MV-4-11 (cell line): ENCODE results near the gene CTIF.
A peak's percentile ranks its signal among the peaks of the same experiment; 100 is the strongest.
"Not testable (repeated sequence)": the region's sequence is repeated elsewhere in the genome, so short reads cannot be mapped to it uniquely, and the experiment has no call there.

Experiments
- DNase-seq: peaks from one replicate; lab custom pipeline; 2025; lab: John Stamatoyannopoulos, UW

CTIF gene

GRCh38 chr18:48538531-48539405, at the start of gene CTIF:
Gene CTIF, plus strand, starts transcription at chr18:48539031. Its CDS starts 80,535 bp downstream, at chr18:48619566.
- peak; percentile 81 for DNase-seq

GRCh38 chr18:48490641-48491293, 48.1 kb upstream of the CTIF start:
- DNase-seq, result no peak

- DNase-seq, result no peak
These were observed 46.0 kb upstream of the CTIF start for GRCh38 chr18:48492880-48493279.

GRCh38 chr18:48493434-48494230, 45.2 kb upstream of the CTIF start:
- no peak for DNase-seq

GRCh38 chr18:48497863-48498262, 41.0 kb upstream of the CTIF start:
- DNase-seq, result no peak

- DNase-seq, result no peak
These were observed 38.3 kb upstream of the CTIF start for GRCh38 chr18:48500517-48500916.

GRCh38 chr18:48502906-48503305, 35.9 kb upstream of the CTIF start:
- DNase-seq, result no peak

- no peak for DNase-seq
These were observed 34.0 kb upstream of the CTIF start for GRCh38 chr18:48504819-48505218.

- DNase-seq, result not testable (repeated sequence)
These were observed 31.8 kb upstream of the CTIF start for GRCh38 chr18:48506983-48507568.

- DNase-seq, result not testable (repeated sequence)
These were observed 26.3 kb upstream of the CTIF start for GRCh38 chr18:48512498-48512897.

- peak; percentile 9 for DNase-seq
These were observed 24.0 kb upstream of the CTIF start for GRCh38 chr18:48514786-48515185.

- DNase-seq, result no peak
These were observed 21.8 kb upstream of the CTIF start for GRCh38 chr18:48517048-48517447.

GRCh38 chr18:48519431-48520100, 19.3 kb upstream of the CTIF start:
- no peak for DNase-seq

GRCh38 chr18:48521723-48522122, 17.1 kb upstream of the CTIF start:
- DNase-seq, result no peak

- no peak for DNase-seq
These were observed 13.2 kb upstream of the CTIF start for GRCh38 chr18:48525671-48526070.

GRCh38 chr18:48527461-48527860, 11.4 kb upstream of the CTIF start:
- no peak for DNase-seq

- peak; percentile 35 for DNase-seq
These were observed 10.0 kb upstream of the CTIF start for GRCh38 chr18:48528861-48529260.

GRCh38 chr18:48529796-48530195, 9.0 kb upstream of the CTIF start:
- peak; percentile 51 for DNase-seq

GRCh38 chr18:48530399-48531081, 8.3 kb upstream of the CTIF start:
- no peak for DNase-seq

GRCh38 chr18:48531082-48531403, 7.8 kb upstream of the CTIF start:
- DNase-seq, result no peak

- DNase-seq, result peak; percentile 43
These were observed 6.9 kb upstream of the CTIF start for GRCh38 chr18:48531908-48532307.
